CD4-positive, alpha-beta T cell treated with Interferon gamma for 1 hour (primary cell): ENCODE results near the gene CDC26.
"Not testable (repeated sequence)": the region's sequence is repeated elsewhere in the genome, so short reads cannot be mapped to it uniquely, and the experiment has no call there.

Source experiments
- DNase-seq: peaks from one replicate; pipeline ENCODE4 v3.0.0-alpha.2; 2020

Gene CDC26

GRCh38 chr9:113235701-113236255 is 39.6 kb downstream of the CDC26 start:
- not testable (repeated sequence) for DNase-seq

- DNase-seq: no peak
These were observed 43.7 kb downstream of the CDC26 start for GRCh38 chr9:113231701-113232100.

DNA sequence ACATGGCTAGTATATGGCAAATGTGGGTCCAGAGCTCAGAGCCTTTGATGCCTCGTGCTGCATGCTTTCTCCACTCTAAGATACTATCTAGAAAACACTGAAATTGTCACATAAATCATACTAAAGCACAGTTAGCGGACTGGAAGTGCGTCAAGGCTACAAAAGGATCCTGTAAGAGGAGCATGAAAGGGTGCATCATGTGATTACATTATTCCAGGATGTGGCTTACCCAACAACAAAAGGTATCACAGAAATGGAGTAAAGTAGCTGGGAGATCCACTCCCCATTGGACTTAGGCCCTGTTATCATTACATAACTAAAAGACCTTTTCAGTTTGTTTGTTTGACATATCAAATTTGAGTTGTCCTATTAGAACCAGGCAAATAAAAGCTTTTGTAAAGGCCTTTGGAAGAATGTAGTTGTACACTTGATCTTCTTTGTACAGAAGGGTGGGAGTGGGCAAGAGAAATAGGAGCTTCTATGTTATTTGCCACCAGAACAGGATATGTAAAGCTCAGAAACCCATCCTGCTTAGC is 47.2 kb downstream of the CDC26 start:
- no peak for DNase-seq

GRCh38 chr9:113227436-113227835 is 47.9 kb downstream of the CDC26 start:
- DNase-seq: no peak

DNA sequence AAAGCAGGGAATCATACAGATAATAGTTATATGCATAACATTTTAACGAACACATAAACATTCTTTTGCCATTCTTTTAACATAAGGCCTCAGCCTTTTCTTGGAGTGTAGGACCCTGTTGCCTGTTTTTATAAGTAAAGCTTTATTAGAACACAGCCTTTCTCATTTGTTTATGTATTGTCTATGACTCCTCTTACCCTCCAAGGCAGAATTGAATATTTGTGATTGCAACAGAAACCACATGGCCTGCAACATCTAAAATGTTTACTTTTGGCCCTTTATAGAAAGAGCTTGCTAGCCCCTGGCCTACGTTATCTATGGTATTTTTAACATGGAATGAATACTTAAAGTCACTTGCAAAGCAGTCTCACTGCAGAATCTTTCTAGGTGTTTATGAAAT is 51.4 kb downstream of the CDC26 start:
- no peak for DNase-seq

- DNase-seq: no peak
These were observed 52.9 kb downstream of the CDC26 start for GRCh38 chr9:113222482-113222841.

DNA sequence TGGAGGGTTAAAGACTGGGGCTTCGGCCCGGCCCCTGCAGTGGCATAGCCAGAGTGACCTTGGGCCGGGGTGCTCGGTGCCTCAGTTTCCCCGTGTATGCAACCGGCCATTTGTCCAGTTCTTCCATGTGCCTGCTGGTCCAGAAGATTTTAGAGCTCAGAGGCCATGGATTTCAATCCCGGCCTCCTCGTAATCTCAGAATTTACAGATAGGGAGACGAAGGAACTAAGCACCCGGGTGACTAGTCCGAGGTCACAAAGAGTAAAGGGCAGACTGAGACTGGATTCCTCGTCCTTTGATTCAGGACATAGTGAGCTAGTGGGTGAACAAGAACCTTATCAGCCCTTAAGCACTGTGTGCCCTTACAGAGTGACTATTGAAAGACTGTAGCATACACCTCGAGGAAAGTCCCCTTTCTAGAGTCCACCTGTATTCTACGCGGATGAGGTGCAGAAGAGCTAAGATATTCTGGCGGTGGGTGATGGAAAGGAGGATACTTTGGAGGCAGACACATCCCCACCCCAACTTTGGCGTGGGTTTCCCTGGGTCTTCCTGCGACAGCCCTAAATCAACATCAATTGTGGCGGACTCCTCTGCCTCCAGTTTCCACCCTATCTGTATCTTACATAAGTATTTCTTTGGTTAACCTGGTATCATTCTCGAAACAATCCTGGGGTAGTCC is 53.4 kb downstream of the CDC26 start:
- no peak for DNase-seq

DNA sequence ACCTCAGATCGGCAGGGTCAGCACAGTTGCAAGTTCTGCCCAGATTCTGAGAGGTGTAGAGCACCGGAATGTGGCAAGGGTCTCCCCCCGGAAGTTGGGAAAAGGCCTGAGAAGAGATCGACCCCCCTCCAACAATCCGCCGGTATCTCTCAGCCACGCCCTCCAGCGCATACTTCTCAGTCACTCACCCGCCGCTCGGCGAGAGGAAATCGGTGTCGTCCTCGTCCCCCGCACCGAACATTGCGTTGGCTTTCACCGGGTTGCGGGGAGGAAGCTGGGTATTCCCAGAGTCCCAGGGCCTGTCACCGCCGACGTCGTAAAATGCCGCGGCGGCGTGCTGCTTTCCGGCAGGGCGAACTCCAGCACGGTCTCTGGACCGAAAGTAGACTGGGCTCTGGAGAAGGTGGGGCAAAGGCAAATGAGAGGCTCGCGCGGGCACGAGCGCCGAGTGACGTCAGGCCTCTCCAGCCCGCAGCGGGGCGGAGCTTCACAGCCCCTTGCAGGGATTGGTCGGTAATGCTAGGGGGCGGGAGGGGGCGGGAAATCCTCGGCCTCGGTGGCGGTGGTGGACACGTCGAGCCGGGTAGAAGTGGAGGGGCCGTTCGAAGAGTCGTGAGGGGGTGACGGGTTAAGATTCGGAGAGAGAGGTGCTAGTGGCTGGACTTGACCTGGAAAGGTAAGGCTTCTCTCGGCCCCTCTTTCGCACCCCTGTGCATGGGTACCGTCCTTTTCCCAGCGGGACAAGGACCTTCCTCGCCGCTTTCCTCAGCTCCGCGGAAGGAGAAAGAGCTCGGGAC is 54.2 kb downstream of the CDC26 start, which contains the start of the genes FKBP15 and SLC31A1:
Gene FKBP15 (minus strand): TSS at position 275 of the 797 bp plus-strand sequence. CDS start 34 bp downstream, at position 241.
Gene SLC31A1 (plus strand): TSS at position 542 of the 797 bp plus-strand sequence. CDS start 34,605 bp downstream, outside the sequence.
- peak; percentile 97 for DNase-seq

- DNase-seq: no peak
These were observed 54.8 kb downstream of the CDC26 start for GRCh38 chr9:113220467-113221002.

- peak; percentile 16 for DNase-seq
These were observed 55.4 kb downstream of the CDC26 start for GRCh38 chr9:113219969-113220368.

GRCh38 chr9:113219186-113219936 is 56.0 kb downstream of the CDC26 start:
- DNase-seq: no peak
